Loucy (cell line): ENCODE measurements around the gene OR52E6.

Experiments
- H2AFZ ChIP-seq: fragments of 200-600 bp; sonication (generic); 2 replicates; pipeline ENCODE4 v1.6.0; 2016; ENCODE audit warnings: antibody characterized with exemption, mild to moderate bottlenecking, low read length, moderate library complexity
- H3F3A ChIP-seq: fragments of 200-600 bp; 2 replicates; pipeline ENCODE4 v1.6.0; 2016; ENCODE audit warnings: antibody characterized with exemption, low read depth, mild to moderate bottlenecking
- H3K27me3 ChIP-seq: fragments of 200-600 bp; sonication (generic); 2 replicates; pipeline ENCODE4 v1.6.1; 2014; ENCODE audit warnings: low read length, mild to moderate bottlenecking; ENCODE audit not compliant: insufficient read depth, poor library complexity, severe bottlenecking
- H3K36me3 ChIP-seq: fragments of 200-600 bp; sonication (generic); 2 replicates; pipeline ENCODE4 v1.6.1; 2016; ENCODE audit warnings: low read length; ENCODE audit not compliant: insufficient read depth
- H3K4me1 ChIP-seq: fragments of 200-600 bp; sonication (generic); 2 replicates; pipeline ENCODE4 v1.5.1; 2014; ENCODE audit warnings: low read length, mild to moderate bottlenecking; ENCODE audit not compliant: insufficient read depth, poor library complexity, severe bottlenecking
- H3K4me2 ChIP-seq: fragments of 200-600 bp; sonication (generic); 2 replicates; pipeline ENCODE4 v1.6.0; 2014; ENCODE audit warnings: antibody characterized with exemption, low read length, low read depth, mild to moderate bottlenecking; ENCODE audit not compliant: poor library complexity, severe bottlenecking
- H3K4me3 ChIP-seq: fragments of 200-600 bp; sonication (generic); 2 replicates; pipeline ENCODE4 v1.5.1; 2014; ENCODE audit warnings: low read length, mild to moderate bottlenecking, mixed read lengths; ENCODE audit not compliant: poor library complexity, severe bottlenecking
- H3K79me2 ChIP-seq: fragments of 200-600 bp; sonication (generic); 2 replicates; pipeline ENCODE4 v1.6.1; 2014; ENCODE audit warnings: low read length; ENCODE audit not compliant: insufficient read depth
- H3K9ac ChIP-seq: fragments of 200-600 bp; sonication (generic); 2 replicates; pipeline ENCODE4 v1.6.0; 2014; ENCODE audit warnings: mild to moderate bottlenecking, low read depth, low read length, moderate library complexity; ENCODE audit not compliant: poor library complexity, severe bottlenecking
- H3K9me2 ChIP-seq: fragments of 200-600 bp; sonication (generic); replicated peaks from 2 replicates; pipeline ENCODE4 v1.6.1; 2016; ENCODE audit warnings: low read depth, low read length, mixed read lengths
- H3K9me3 ChIP-seq: fragments of 200-600 bp; sonication (generic); 2 replicates; pipeline ENCODE4 v1.6.1; 2014; ENCODE audit warnings: mild to moderate bottlenecking, antibody characterized with exemption, low read length, low read depth; ENCODE audit not compliant: insufficient read depth
- H4K20me1 ChIP-seq: fragments of 200-600 bp; sonication (generic); 2 replicates; pipeline ENCODE4 v1.6.0; 2014; ENCODE audit warnings: antibody characterized with exemption, low read length, mild to moderate bottlenecking; ENCODE audit not compliant: insufficient read depth, poor library complexity, severe bottlenecking
- CTCF ChIP-seq: fragments of 200-600 bp; sonication (generic); conservative IDR thresholded peaks from 2 replicates; pipeline ENCODE4 v1.5.1; 2014; ENCODE audit warnings: mild to moderate bottlenecking, antibody characterized with exemption, low read length
- EZH2phosphoT487 ChIP-seq: fragments of 200-600 bp; IDR thresholded peaks from 2 replicates; pipeline ENCODE4 v1.6.1; 2018; ENCODE audit warnings: antibody characterized with exemption, mild to moderate bottlenecking, moderate library complexity, borderline replicate concordance

OR52E6 gene

GRCh38 chr11:5841797-5842196, at the start of gene OR52E6:
Gene OR52E6, minus strand, starts transcription at chr11:5841897. Its CDS starts 0 bp downstream, at chr11:5841897.
- no peaks in the 10 kb centered on the region for H3K9me3 ChIP-seq
- H3F3A ChIP-seq = no peaks in the 10 kb centered on the region
- H3K79me2 ChIP-seq = no peaks in the 10 kb centered on the region
- no peak within 1 kb of the TSS for H3K4me3 ChIP-seq
- no peak within 1 kb of the TSS for H3K4me2 ChIP-seq
- H3K4me1 ChIP-seq = peaks cover 4% of the 10 kb centered on the region
- TF ChIP-seq CTCF (no peak), EZH2phosphoT487 (no peak)
- H3K27me3 ChIP-seq = no peaks in the 10 kb centered on the region
- H4K20me1 ChIP-seq = no peaks in the 10 kb centered on the region
- H2AFZ ChIP-seq = no peak within 1 kb of the TSS
- no peak within 1 kb of the TSS for H3K9ac ChIP-seq
- H3K9me2 ChIP-seq = no peaks in the 10 kb centered on the region
- no peaks in the 10 kb centered on the region for H3K36me3 ChIP-seq

GRCh38 chr11:5891216-5891800, 49.6 kb upstream of the OR52E6 start:
- Histone ChIP-seq H3K9ac (no peak overlapping the region), H3K36me3 (no peaks in the 10 kb centered on the region), H3K4me2 (no peak overlapping the region), H4K20me1 (no peaks in the 10 kb centered on the region), H3K79me2 (no peaks in the 10 kb centered on the region), H3K9me2 (no peaks in the 10 kb centered on the region), H3K9me3 (no peaks in the 10 kb centered on the region), H3K27me3 (no peaks in the 10 kb centered on the region), H3K4me3 (no peak overlapping the region), H3F3A (no peaks in the 10 kb centered on the region), H3K4me1 (no peaks in the 10 kb centered on the region), H2AFZ (no peak overlapping the region)
- peak; percentile 43; the same call in 1 of the 2 replicates for TF ChIP-seq CTCF
- TF ChIP-seq EZH2phosphoT487 = no peak

- H3K79me2 ChIP-seq = no peaks in the 10 kb centered on the region
- no peaks in the 10 kb centered on the region for H3K27me3 ChIP-seq
- H3F3A ChIP-seq = no peaks in the 10 kb centered on the region
- no peak overlapping the region for H2AFZ ChIP-seq
- H4K20me1 ChIP-seq = no peaks in the 10 kb centered on the region
- no peaks in the 10 kb centered on the region for H3K4me1 ChIP-seq
- no peak overlapping the region for H3K4me3 ChIP-seq
- no peak overlapping the region for H3K4me2 ChIP-seq
- H3K9me3 ChIP-seq = no peaks in the 10 kb centered on the region
- TF ChIP-seq CTCF = no peak
- no peak for TF ChIP-seq EZH2phosphoT487
- no peaks in the 10 kb centered on the region for H3K9me2 ChIP-seq
- no peak overlapping the region for H3K9ac ChIP-seq
- no peaks in the 10 kb centered on the region for H3K36me3 ChIP-seq
These were observed 46.0 kb upstream of the OR52E6 start for GRCh38 chr11:5887661-5888060.
